Activated naive CD8-positive, alpha-beta T cell (primary cell): ENCODE data around the gene GFER.

Source experiments
- H3K27ac Mint-ChIP-seq: one replicate; pipeline ENCODE4 v1.8.0; 2021; ENCODE audit warnings: mixed read lengths
- H3K27me3 Mint-ChIP-seq: one replicate; pipeline ENCODE4 v1.8.0; 2021; ENCODE audit warnings: mixed read lengths
- H3K36me3 Mint-ChIP-seq: one replicate; pipeline ENCODE4 v1.8.0; 2021; ENCODE audit warnings: mixed read lengths
- H3K4me1 Mint-ChIP-seq: one replicate; pipeline ENCODE4 v1.8.0; 2021; ENCODE audit warnings: low read depth, mixed read lengths
- H3K4me3 Mint-ChIP-seq: one replicate; pipeline ENCODE4 v1.8.0; 2021; ENCODE audit warnings: mild to moderate bottlenecking, mixed read lengths
- H3K9me3 Mint-ChIP-seq: one replicate; pipeline ENCODE4 v1.8.0; 2021; ENCODE audit warnings: low read depth, mixed read lengths

Gene GFER

GRCh38 chr16:1963806-1964505, 20.0 kb upstream of the GFER start:
- H3K9me3 Mint-ChIP-seq, result no peaks in the 10 kb centered on the region
- H3K27ac Mint-ChIP-seq, result peak overlapping the region; percentile 97
- H3K4me1 Mint-ChIP-seq, result peaks cover 35% of the 10 kb centered on the region
- no peaks in the 10 kb centered on the region for H3K27me3 Mint-ChIP-seq
- peaks cover 9% of the 10 kb centered on the region for H3K36me3 Mint-ChIP-seq
- H3K4me3 Mint-ChIP-seq, result peak overlapping the region; percentile 98

GRCh38 chr16:1964506-1965395, 19.2 kb upstream of the GFER start, which contains the start of gene RPS2:
RPS2 (minus strand) TSS chr16:1964826; CDS start chr16:1964625, 201 bp downstream.
- Mint-ChIP-seq H3K27me3 (no peaks in the 10 kb centered on the region), H3K36me3 (peaks cover 9% of the 10 kb centered on the region), H3K4me3 (peak within 1 kb of the TSS; percentile 98), H3K4me1 (peaks cover 32% of the 10 kb centered on the region), H3K9me3 (no peaks in the 10 kb centered on the region), H3K27ac (peak within 1 kb of the TSS; percentile 97)

DNA sequence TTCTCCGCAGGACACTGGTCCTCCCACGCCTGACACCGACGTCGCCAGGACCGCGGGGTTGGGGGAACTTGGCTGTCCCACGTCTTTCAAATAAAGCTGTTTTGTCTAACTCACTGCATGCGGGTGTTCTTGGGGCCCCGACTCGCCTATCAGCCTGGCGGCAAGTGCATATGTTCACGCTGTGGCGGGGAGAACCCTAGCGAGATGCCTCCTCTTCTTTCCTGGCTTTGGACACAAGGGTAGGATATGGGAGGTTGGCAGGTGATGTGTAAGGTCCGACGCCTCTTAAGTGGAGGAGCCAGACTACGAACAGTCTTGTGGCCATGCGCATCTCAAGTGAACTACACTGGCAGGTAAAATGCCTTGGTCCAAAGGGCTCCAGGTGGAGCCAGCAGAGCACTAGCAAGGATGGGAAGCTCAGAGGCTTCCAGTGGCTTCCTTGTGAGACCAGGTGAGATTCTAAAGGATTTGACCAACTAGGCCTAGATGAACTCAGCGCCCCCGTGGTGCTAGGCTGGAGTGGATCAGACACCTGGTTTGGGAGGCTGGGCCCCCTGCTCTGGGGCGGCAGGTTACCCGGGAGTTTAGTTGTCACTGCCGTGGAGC, 18.5 kb upstream of the GFER start:
- no peaks in the 10 kb centered on the region for H3K9me3 Mint-ChIP-seq
- peaks cover 30% of the 10 kb centered on the region for H3K4me1 Mint-ChIP-seq
- peaks cover 9% of the 10 kb centered on the region for H3K36me3 Mint-ChIP-seq
- peak overlapping the region; percentile 97 for H3K27ac Mint-ChIP-seq
- H3K27me3 Mint-ChIP-seq, result no peaks in the 10 kb centered on the region
- H3K4me3 Mint-ChIP-seq, result peak overlapping the region; percentile 98

- Mint-ChIP-seq H3K9me3 (no peaks in the 10 kb centered on the region), H3K27me3 (no peaks in the 10 kb centered on the region), H3K4me1 (peaks cover 27% of the 10 kb centered on the region), H3K4me3 (peak within 1 kb of the TSS; percentile 98), H3K27ac (peak within 1 kb of the TSS; percentile 97), H3K36me3 (peaks cover 9% of the 10 kb centered on the region)
These were observed 17.5 kb upstream of the GFER start, which contains the start of gene RNF151 for GRCh38 chr16:1966460-1966859. RNF151 (plus strand) TSS chr16:1966856; CDS start chr16:1966882, 26 bp downstream.

DNA sequence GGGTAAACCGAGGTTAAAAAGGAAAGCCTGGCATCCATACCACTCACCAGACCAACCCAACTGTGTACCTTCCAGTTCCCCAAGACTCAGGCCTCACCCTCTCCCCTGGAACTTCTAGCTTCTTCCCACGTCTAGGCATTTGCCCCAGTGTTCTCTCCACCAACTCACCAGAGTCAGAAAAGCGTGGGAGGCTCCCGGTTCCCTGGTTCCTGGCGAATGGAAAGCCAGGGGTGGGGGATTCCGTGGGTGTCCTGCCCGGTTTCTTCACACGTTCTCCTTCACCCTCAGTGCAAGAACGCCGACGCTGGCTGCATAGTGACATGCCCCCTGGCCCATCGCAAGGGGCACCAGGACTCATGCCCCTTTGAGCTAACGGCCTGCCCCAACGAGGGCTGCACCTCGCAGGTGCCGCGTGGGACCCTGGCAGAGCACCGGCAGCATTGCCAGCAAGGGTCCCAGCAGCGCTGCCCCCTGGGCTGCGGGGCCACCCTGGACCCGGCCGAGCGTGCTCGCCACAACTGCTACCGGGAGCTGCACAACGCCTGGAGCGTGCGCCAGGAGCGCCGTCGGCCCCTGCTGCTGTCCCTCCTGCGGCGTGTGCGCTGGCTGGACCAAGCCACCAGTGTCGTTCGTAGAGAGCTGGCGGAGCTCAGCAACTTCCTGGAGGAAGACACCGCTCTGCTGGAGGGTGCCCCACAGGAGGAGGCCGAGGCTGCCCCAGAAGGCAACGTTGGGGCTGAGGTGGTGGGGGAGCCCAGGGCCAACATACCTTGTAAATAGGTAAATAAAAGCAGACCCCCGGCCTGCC, 15.6 kb upstream of the GFER start:
- Mint-ChIP-seq H3K4me3 (no peak overlapping the region), H3K27ac (no peak overlapping the region), H3K9me3 (no peaks in the 10 kb centered on the region), H3K36me3 (peaks cover 12% of the 10 kb centered on the region), H3K4me1 (peaks cover 34% of the 10 kb centered on the region), H3K27me3 (no peaks in the 10 kb centered on the region)

- Mint-ChIP-seq H3K9me3 (no peaks in the 10 kb centered on the region), H3K4me1 (peaks cover 22% of the 10 kb centered on the region), H3K4me3 (peak within 1 kb of the TSS; percentile 94), H3K27ac (peak within 1 kb of the TSS; percentile 94), H3K27me3 (no peaks in the 10 kb centered on the region), H3K36me3 (peaks cover 7% of the 10 kb centered on the region)
These were observed 12.1 kb upstream of the GFER start, which contains the start of gene TBL3 for GRCh38 chr16:1971796-1972489. TBL3 (plus strand) TSS chr16:1972053; CDS start chr16:1972165, 112 bp downstream.

GRCh38 chr16:1972490-1972877, 11.5 kb upstream of the GFER start:
- H3K4me1 Mint-ChIP-seq, result peaks cover 20% of the 10 kb centered on the region
- H3K36me3 Mint-ChIP-seq, result peaks cover 7% of the 10 kb centered on the region
- peak overlapping the region; percentile 94 for H3K27ac Mint-ChIP-seq
- no peaks in the 10 kb centered on the region for H3K9me3 Mint-ChIP-seq
- peak overlapping the region; percentile 94 for H3K4me3 Mint-ChIP-seq
- no peaks in the 10 kb centered on the region for H3K27me3 Mint-ChIP-seq

DNA sequence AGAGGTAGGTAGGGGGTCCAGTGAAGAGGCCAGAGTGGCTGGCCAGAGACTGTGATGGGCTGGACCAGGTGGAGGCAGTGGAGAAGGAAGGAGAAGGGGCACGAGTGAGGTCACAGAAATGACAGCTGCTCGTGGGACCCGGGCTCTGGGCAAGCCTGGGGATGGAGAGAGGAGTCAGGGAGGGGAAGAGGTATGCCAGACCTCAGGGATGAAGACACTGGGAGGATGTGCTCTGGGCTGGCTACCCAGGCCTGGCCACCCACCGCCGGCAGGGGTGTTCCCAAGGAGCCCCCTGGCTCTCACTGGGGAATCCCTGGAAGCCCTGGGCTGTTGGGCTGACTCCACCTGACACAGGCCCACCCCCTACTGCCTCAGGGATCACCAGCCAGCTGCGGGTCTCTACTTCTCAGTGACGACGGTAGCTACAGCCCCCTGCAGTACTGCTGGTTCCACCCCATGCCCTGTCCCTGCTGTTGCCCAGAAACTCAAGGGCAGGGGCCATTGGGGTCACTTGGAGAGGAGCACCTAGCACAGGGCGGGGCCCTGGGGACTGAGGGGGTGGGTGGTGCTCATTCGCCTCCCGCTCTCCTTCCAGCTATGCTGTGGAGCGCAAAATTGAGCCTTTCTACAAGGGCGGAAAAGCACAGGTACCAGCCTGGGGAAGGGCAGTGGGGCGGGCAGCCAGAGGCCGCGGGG, 10.4 kb upstream of the GFER start:
- no peaks in the 10 kb centered on the region for H3K9me3 Mint-ChIP-seq
- H3K36me3 Mint-ChIP-seq, result peaks cover 7% of the 10 kb centered on the region
- peak overlapping the region; percentile 94 for H3K4me3 Mint-ChIP-seq

DNA sequence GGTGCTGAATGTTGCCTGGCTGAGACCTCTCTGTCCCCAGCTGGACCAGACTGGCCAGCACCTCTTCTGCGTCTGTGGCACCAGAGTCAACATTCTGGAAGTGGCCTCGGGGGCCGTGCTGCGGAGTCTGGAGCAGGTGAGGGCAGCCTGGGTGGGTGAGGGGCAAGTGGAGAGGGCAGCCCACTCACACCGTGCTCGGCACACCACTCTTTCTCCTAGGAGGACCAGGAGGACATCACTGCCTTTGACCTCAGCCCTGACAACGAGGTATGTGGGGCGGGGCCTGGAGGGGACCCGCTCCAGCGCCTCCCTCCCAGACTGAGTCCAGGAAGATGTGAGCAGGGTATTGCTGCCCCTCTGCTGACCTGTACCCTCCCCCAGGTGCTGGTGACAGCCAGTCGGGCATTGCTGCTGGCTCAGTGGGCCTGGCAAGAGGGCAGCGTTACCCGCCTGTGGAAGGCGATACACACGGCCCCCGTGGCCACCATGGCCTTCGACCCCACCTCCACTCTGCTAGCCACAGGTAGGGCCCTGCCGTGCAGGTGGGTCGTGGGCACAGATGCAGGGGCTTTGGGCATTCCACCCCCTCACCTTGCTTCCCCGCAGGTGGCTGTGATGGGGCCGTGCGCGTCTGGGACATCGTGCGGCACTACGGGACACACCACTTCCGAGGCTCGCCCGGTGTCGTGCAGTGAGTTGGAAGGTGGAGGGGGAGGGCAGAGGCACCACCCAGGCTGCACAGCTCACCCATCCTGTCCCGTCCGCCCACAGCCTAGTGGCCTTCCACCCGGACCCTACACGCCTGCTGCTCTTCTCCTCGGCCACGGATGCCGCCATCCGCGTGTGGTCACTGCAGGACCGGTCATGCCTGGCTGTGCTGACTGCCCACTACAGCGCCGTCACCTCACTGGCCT, 9.6 kb upstream of the GFER start:
- Mint-ChIP-seq H3K4me1 (peaks cover 20% of the 10 kb centered on the region), H3K4me3 (no peak overlapping the region), H3K9me3 (no peaks in the 10 kb centered on the region), H3K36me3 (peaks cover 7% of the 10 kb centered on the region), H3K27ac (no peak overlapping the region), H3K27me3 (no peaks in the 10 kb centered on the region)

More for the DNA sequence above, 10.4 kb upstream of the GFER start:
- Mint-ChIP-seq H3K4me1 (peaks cover 20% of the 10 kb centered on the region), H3K27me3 (no peaks in the 10 kb centered on the region), H3K27ac (no peak overlapping the region)

DNA sequence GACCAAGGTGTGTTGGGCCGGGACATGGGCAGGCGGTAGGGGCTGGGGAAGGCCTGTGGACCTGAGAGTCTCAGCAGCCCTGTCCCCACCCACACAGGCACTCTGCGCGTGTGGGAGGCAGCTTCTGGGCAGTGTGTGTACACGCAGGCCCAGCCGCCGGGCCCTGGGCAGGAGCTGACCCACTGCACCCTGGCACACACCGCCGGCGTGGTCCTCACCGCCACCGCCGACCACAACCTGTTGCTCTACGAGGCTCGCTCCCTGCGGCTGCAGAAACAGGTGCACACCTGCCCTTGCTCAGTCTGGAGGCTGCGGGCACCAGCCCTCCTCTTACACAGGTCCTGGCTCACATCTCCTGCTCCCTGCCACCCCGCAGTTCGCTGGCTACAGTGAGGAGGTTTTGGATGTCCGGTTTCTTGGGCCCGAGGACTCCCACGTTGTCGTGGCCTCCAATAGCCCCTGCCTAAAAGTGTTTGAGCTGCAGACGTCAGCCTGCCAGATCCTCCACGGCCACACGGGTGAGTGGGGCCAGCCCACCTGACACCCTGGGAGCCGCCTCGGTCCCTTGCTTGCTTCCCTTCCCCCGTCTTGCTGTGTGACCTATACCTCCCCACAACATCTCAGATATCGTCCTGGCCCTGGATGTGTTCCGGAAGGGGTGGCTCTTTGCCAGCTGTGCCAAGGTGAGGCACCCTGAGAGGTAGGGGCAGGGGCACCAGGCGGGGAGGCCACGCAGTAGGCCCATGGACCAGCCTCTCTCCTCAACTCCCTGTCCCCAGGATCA, 8.4 kb upstream of the GFER start:
- Mint-ChIP-seq H3K27ac (no peak overlapping the region), H3K4me1 (peaks cover 20% of the 10 kb centered on the region), H3K36me3 (peaks cover 7% of the 10 kb centered on the region), H3K27me3 (no peaks in the 10 kb centered on the region), H3K4me3 (no peak overlapping the region), H3K9me3 (no peaks in the 10 kb centered on the region)

- H3K27me3 Mint-ChIP-seq, result no peaks in the 10 kb centered on the region
- H3K4me3 Mint-ChIP-seq, result no peak overlapping the region
- H3K27ac Mint-ChIP-seq, result no peak overlapping the region
- peaks cover 7% of the 10 kb centered on the region for H3K36me3 Mint-ChIP-seq
- H3K9me3 Mint-ChIP-seq, result no peaks in the 10 kb centered on the region
- peaks cover 17% of the 10 kb centered on the region for H3K4me1 Mint-ChIP-seq
These were observed 7.8 kb upstream of the GFER start for GRCh38 chr16:1976216-1976520.
